Measurements from ENCODE around the gene LRBA. TPM values are rescaled to one million over a fixed set of nuclear protein-coding genes. Genes with fewer than 3 reads are reported as not detected.

LRBA gene
- total RNA-seq, 1 experiment from 2014 or later = 23.0 TPM

DNA sequence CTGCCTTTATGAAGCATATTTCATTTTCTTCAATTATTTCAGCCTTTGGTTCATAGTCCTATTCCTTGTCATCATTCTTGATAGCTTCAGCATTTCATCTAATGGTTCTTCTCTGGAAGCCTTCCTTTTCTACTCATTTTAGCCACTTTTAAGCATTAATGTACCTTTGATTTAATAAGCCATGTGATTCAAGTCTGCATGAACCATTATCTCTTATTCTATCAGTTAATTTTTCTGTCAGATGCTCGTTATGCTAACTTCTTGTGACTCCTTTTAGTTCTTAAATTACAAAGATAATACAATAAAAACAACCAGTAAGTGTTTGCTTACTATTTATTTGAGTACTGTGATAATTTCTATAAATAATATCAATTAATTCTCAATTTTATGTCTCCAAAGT is 643.2 kb downstream of the LRBA start:
- DNase-seq (ENCODE audit: low read depth) = no peak

DNA sequence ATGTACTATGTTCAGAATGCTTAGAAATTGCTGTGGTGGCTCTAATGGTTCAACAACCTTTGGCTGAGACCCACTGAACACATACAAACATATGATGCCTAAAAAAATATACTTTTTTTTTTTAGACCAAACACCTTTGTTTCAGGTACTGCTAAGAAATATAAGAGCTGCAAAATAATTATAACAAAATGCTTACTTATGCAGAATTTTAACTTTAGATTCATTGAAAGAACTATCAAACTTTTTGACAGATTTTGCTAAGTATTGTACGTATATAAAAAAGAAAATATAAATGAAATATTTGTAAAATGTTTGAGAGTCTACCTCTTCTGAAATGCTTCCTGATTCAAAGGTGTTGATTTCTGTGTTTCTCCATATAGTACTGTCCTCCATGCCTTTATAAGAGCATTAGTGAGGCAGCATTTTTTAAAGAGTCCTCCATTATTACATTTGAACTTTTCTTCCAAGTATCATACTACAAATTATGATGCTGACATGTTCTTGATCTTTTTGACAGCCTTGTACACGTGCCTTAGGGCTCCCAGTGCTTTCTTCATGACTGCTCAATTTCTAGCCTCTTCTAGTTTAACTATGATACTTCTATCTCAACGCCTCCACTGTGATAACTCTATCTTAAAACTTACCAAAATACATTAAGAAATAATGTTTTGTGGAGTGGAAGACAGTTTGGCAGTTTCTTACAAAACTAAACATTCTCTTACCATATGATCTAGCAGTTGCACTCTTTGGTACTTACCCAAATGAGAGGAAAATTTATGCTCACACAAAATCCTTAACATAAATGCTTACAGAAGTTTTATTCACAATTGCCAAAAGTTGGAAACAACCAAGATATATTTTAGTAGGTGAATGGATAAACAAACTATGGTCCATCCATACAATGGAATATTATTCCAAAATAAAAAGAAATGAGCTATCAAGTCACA is 645.4 kb downstream of the LRBA start:
- no peak for DNase-seq (ENCODE audit: low read depth)

DNA sequence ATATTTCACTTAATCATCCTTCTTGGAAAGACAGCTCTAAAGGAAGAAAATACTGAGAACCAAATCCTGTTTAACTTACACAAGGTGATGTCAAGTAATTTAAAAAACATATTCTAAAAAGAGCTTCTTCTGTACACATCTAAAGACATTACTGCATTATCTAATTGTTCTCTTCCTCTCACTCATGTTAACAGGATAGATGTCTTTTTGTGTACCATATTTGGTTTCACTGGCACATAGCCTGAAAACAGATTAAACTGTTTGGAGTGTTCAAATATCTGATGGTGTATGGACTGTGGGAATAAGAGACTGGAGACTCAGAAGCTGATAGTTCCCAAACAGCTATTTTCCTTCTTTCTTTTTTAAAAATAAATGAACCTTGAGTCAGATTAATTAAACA is 646.4 kb downstream of the LRBA start:
- DNase-seq (ENCODE audit: low read depth) = no peak

DNA sequence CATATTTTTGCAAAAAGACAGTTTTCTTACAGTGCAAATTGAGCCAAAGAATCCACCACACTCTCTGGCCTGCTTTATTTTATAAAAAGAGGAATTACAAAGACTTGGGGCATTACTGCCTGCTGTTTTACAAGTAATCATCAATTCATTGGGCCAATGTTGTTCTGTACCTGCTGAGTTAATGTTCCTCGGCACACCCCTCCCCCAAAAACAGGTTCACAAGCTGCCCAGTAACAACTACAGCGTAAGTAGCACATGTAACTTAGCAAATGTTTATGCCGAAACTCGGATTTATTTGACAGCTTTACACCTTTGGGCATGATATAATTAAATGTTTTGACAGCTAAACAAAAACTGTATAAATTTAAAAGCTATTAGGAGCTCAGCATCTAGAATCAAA is 647.8 kb downstream of the LRBA start:
- DNase-seq (ENCODE audit: low read depth) = no peak

DNA sequence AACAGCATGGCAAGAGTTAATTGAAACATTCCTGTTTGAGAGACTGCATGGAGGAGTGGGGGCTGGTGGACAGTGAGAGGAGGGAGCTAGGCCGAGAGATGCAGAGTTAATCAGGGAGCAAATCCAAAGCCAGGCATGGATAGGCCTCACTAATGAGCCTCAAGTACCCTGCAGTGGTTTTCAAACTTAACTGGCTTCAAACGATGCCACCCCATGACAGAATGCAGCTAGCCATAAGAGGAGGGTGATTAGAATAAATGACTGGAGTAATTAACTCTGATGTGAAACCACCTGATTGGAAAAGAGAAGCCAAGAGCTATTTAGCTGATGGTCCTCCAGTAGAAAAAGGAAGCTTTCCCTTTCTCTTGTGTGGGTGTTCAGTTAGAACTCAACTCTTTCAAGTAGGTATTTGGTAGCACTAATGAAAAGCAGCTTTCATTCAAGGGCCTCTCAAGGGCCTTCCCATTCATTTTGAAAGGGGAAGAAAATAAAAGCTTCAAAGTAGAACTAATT is 648.5 kb downstream of the LRBA start:
- DNase-seq (ENCODE audit: low read depth) = no peak

DNA sequence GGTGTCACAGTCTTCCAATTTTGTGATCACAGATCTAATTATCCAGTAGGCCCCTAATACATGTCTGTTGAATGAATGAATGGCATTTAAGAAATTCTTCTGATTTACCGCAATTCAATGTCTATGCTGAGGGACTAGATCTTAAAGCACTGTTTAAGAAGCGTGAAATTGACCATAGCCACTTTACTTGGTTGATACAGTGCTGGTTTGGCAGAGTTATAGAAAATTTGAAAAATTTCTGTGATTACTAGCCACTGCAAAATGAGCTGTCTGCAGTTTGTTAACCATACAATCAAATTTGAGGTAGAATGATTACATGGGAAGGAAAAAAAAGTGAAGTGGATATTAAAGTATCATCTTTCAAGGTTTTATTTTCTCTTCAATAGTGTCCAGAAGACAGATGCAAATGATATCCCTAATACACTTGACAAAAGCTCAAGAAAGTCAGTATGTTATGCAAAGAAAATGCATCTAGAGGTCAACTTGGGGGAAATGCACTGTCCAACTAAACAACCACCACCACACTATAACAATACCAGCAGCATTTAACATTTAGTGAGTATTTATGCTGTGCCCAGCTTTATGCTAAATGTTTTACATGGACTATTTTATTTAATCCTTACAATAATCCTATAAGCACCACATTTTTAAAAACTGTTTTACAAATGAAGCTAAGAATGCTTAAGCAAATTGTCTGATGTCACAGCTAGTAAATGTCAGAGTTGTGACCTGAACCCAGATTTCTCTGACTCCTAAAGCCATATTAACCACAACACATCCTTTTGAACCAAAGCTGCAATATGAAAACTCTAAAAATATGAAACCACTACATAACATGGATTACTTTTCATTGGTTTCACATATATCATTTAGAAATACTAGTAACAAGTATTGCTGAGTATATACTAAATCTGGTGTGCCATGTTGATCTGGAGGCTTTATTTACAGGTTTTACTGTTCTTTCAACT is 651.1 kb downstream of the LRBA start:
- DNase-seq (ENCODE audit: low read depth) = no peak

DNA sequence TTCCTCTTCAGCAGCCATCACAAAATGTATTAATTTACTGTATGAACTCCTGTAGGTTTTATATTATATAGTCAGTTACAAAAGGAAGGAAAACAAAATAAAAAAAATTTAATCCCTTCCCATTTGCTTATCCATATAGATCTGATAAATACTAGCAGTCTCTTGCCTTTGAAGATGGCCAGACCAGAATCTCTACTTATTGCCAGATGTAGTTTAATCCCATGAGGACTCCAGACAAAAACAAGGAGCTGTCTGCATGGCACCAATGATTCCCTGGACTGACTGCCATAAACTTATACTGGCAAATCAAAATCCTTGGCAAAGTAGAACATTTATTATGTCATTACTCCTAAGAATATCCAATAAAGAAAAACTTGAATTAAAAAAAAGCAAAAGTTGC is 656.4 kb downstream of the LRBA start:
- no peak for DNase-seq (ENCODE audit: low read depth)

DNA sequence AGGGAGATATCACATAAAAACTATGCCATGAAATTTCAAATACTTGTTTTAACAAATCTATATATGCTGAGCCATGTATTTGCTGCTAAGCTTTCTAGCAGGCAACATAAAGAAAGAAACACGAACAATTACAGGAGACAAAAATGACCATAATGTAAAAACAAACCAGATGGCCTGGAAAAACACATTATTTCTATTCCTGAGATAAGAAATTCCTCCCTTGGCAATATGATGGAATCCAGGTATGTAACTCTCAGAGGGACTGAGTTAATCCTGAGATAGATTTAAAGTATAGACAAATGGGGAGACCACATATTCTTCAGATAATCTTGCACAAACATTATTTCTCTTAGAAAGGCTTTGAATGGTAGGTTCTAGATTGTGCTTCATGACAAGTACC is 657.3 kb downstream of the LRBA start:
- DNase-seq (ENCODE audit: low read depth) = no peak

DNA sequence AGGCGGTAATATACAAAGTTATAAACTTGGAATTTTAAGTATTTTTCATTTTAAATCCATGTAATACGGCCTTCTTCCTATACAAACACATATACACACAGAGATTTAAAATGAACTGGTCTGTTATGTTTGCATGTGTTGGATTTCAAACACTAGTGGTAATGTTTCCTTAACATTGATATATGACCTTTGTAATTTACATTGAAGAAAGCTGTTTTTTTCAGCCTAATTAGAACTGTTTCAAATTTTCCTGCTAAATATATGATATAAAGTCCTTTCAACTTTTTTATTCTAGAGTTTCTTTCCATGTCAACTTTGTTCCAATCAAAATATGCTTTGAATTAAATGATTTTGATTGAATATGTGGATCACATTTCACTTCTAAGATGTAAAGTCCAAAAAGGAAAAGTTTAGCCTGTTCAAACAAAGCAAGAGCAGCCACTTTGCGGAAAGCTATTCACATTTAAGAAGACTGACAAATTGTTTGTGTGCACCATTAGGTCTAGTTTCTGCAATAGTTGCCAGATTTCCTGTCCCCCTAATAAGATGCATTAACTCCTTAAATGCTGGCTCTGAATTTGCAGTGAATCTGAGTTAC is 659.1 kb downstream of the LRBA start:
- DNase-seq (ENCODE audit: low read depth) = no peak

DNA sequence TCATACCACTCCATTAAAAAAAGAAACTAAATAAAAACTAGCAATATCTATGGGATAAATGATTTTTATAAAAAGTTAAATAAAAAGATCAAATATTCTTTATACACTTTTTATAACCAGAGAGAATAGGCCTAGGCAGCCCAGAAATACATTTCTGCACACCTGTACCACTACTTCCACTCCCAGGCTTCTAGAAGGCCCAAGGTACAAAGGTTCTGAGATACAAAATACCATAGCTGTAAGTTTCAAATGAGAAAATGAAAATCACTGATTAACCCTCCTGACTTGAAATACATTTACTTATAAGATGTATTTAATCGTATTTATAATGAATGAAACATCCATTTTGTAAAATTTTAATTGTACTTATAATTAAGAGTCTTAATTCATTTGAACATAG is 659.7 kb downstream of the LRBA start:
- no peak for DNase-seq (ENCODE audit: low read depth)

DNA sequence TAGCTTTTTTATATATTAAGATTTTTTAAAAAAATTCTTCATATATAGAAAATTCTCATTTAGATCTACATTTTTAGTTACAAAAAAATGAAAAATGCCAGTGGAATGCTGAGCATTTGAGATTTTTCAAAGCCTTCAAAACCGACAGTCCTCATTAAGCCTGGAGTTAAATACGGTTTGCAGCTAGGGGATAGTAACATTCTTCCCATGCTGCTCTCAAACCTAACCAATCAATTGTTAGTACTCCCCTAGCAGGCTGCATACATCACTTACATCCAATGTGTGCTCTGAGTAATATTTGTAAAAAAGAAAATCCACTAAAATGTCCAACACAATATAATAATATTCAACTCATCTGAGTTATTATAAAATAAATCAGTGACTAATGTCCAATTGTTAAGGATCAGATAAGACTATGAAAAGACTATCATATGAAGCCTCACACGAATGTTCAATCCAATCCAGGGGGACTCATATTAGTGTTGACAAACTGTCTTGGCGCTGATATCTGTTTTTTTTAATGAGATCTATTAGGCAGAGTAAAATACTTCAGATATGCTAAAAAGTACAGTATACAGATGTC is 660.8 kb downstream of the LRBA start:
- no peak for DNase-seq (ENCODE audit: low read depth)

DNA sequence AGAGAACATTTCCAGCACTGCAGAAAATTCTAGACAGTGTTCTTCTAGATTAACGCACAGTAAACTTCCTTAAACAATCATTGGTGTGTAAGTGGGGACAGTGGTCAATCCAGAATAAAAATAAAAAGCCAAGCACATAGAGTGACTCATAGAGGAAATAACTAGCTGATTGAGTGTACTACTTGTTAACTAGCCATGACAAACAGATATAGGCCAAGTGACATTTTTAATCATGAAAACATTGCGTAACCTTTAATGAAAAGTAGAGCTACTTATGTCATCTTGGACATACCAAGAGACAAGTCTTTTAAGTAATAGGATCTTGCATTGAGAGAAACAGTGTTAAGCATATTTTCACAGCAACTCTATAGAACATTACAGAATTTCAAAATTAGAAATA is 667.0 kb downstream of the LRBA start:
- peak; percentile 84 for DNase-seq (ENCODE audit: low read depth)

DNA sequence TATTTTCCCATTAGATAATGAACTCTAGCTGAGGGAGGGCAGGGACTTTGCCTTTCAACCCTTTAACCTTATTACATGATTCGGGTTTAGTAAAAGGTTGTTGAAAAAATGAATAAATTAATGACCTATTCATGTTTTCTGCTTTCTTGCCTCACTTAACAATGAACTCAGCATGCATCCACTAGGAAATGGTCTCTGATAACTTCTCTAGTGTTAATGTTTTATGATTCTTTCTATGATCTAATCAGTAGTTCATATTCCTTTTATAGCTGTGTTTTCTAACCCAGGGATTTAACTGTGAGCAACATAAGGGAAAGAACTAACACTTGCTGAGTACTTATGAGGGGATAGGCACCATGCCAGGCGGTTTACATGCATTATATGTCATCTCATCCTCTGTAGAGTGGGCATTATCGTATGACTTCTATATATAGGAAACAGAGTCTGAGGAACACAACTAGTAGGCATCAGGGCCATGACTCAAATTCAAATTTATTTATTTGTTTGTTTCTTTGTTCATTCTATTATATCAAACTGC is 669.8 kb downstream of the LRBA start:
- DNase-seq (ENCODE audit: low read depth) = no peak

DNA sequence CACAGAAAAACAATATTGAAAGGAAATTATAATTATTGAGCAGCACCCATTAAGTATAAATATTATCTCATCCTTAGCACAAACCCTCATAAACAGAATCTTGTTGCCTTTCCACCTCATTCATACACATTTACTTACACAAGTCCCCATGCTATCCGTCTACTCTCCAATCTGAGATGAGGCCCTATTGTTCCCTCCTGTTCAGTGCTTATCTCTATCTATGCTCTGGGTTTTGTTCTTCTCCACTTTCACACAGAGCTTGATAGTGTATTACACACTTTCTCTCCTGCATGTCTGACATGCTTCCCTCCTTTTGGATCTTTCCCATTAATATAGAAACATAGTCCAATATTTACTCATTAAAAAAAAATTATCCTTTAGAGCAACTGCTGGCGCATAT is 671.3 kb downstream of the LRBA start:
- no peak for DNase-seq (ENCODE audit: low read depth)

DNA sequence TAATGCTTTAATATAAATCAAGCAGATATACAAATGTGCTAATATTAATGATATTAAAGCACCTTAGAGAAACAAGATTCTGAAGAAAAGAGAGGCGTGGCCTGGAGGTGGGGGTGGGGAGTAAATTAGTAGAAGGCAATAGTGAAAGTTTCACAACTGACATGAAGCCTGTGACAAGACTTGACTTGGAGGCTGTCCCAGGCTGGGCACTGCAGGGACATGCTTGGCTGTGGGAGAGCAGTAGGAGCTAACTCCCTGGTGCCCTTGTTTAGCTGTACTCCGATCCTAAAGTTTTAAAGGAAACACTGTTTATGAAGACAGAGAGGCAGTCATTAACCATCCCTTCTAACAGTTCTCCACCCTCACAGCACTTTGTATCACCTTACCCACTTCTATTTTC is 672.1 kb downstream of the LRBA start:
- no peak for DNase-seq (ENCODE audit: low read depth)

DNA sequence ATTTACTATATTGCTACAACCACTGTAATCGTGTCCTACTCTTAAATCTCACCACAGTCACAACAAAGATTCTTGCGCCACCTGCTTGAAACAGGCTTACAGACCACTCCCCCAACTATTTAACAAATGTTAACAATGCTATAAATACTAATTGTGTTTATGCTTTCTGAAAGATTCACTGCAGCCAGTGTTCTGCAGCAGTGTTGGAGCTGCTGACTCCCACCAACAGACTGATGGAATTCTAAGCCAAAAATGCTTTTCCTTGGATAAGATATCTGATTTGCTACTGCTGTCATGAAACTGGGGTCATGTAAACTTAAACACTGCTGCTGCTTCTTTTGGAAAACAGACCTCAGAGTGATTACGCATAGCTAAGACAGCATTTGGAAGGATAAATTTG is 677.4 kb downstream of the LRBA start:
- DNase-seq (ENCODE audit: low read depth) = no peak

DNA sequence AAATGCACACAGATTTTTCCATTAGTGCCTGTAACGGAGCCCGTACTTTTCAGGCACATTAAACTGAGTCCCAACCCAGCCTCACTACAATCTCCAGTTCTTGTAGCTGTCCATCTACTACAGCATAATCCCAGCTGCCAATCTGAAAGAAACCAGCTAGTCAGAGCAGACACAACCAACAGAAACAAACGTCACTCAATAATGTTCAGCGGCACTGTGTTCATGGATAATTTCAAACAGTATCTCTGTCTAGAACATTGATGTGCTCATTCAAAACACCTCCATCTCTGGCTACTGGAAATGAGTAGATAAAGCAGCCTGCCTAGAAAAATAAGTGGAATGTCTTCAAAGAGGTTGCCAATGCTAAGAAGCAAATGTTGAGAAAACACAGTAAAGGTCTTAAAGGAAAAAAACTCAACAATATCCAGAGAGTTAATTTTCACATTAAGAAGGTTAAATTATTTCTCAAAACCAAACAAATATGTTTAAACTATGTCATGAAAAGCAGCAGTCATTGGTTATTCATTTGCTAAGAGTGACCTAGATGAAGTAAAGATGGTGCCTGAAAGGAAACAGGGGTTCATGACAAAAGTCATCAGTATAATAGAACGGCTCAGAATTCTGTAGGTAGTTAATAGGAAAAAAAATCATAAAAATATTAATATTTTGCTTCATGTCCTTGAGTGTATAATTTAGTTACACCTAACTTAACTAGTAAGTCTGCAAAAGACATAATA is 678.2 kb downstream of the LRBA start:
- no peak for DNase-seq (ENCODE audit: low read depth)

DNA sequence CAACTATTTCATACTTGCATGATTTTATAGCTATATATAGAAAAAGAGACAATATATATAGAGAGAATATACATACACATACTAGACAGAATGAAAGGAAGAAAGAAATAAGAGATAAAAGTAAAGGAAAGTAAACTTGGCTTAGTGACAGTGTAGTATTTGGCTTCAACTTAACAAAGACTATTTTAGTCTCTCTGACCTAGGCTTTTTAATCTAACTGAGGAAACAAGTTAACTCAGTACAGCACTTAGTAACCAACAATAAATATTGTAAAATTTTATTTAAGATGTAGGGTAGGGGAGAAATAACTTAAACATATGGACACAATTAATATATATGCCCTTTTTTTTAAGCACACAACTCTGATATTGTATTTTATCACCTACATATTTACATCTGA is 682.1 kb downstream of the LRBA start:
- no peak for DNase-seq (ENCODE audit: low read depth)

DNA sequence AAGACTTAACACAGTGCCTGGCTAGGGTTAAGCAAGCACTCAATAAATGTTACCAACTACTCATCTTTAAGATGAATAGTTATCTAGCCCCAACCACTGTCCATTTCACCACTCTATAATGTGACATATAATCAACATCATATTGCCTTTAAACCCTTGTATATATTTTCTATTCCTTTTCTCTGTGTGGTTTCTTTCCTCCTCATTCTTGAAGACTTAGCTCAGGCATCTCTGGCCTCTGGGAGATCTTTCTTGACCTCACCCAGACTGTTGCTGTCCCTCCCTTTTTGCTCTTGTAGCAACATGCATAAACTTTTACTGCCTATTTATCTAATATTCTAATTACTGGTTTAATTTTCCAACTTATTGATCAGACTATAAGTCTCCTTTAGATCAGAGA is 683.0 kb downstream of the LRBA start:
- DNase-seq (ENCODE audit: low read depth) = no peak

DNA sequence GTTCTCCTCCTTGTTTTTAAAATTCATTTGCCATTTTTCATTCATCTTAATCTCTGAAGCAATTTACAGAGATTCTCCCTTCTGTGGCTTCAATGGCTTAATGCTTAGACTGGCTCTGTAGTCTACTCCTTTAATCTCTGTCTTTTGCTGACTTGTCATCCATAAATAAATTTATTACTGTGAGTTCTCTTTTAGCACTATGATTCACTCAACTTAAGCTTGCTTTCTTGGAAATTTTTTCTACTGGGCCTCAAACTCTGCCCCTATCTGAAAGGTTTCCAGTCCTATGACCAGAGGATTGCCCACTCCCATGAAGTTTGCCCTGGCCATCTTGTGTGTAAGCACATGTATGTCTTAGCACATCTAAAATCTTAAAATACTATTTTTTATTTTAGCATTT is 685.7 kb downstream of the LRBA start:
- DNase-seq (ENCODE audit: low read depth) = no peak
